GM18520 (cell line): ENCODE data around the gene EHD4.

Experiments used
- ATAC-seq: cut with Tn5 transposase; IDR thresholded peaks from one replicate; pipeline ENCODE4 v1.9.1; 2021; ENCODE audit not compliant: unreplicated experiment

EHD4 gene

DNA sequence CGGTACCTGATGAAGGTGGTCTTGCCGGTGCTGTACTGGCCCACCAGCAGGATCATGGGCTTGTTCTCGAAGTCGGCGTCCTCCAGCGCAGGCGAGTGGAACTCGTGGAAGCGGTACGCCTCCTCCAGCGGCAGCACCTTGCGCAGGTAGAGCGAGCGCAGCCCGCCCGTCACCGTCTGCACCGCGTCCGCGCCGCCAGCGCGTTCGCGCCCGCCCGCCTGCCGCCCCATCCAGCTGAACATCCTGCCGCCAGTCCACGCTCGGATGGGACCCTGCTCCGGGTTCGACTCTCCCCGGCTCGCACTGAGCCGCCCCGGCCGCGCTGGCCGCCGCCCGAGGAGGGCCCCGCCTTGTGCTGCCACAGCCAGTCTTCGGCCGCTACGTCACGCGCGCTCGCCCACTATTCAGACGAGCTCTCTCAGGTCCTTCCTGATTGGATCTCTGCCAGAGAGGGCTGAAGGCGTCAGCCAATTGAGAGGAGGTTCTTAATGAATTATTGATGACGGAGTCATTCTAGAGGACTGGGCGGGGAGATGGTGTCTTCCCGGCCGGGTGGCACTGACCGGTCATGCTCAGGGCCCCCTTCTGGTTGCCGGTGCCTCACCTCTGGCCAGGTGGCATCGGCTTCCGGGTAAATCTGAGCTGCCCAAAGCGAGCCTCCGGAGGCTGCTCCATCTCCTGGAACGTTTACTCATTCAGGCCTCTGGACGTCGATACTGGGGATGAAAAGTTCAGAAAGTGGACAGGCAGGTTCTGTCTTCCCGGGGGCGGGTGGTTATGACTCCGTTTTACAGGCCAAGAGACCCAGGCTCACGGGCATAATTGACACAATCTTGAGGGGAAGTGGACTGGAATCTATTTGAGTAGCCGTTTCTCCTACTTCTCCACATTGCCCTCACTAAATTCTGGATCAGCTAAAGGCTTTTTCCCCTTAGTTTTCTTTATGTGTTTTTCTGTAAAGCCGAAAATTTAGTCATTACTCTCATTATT, at the start of gene EHD4:
TSS of gene EHD4 (minus strand) at position 305 of the 990 bp plus-strand sequence. CDS start at position 242, 63 bp downstream.
- peak; percentile 78 for ATAC-seq

DNA sequence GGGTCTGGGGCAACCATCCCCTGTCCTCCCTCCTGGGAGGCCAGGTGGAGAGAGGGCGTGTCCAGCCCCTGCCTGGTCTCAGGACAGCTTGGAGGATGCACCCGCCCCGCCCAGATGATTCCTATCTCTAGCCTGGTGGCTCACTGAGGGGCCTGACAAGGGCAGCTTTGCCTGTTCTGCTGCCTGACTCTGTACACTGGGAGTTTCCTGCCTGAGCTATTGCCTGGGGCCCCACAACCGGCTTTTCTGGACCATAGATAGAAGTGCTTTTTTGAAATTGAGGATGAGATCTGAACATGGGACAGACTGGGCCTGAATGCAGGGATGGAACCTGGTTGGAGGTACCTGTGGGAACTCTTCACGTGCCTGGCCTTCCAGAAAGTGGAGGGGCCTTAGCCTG, 49.2 kb upstream of the EHD4 start:
- no peak for ATAC-seq

DNA sequence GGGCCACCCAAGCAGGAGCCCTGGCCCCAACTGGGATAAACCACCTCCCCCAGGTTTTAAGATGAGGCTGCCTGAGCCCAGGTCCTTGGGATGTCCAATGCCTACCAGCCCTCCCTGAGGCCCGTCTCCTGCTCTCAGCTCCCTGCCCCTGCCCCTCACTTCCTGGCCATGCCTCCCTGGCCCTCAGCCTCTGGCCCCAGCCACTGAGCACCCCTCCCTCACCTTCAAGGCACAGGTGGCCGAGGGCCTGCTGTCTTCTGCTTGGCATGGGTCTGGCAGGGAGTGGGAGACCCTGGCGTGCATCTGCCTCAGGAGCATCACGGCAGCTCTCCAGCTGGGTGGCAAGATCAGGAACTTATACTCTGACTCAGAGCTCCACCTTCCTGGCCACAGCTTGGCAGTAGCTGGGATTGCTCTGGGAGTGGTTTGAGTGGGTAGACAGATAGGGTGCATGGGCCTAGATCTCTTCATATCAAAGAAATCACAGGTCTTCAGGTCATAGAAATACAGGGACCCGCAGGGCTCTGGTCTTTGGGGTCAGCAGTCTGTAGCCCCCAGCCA, 48.4 kb upstream of the EHD4 start, which contains the start of gene PLA2G4E:
TSS of gene PLA2G4E (minus strand) at position 330 of the 561 bp plus-strand sequence. CDS start at position 318, 12 bp downstream.
- no peak for ATAC-seq

DNA sequence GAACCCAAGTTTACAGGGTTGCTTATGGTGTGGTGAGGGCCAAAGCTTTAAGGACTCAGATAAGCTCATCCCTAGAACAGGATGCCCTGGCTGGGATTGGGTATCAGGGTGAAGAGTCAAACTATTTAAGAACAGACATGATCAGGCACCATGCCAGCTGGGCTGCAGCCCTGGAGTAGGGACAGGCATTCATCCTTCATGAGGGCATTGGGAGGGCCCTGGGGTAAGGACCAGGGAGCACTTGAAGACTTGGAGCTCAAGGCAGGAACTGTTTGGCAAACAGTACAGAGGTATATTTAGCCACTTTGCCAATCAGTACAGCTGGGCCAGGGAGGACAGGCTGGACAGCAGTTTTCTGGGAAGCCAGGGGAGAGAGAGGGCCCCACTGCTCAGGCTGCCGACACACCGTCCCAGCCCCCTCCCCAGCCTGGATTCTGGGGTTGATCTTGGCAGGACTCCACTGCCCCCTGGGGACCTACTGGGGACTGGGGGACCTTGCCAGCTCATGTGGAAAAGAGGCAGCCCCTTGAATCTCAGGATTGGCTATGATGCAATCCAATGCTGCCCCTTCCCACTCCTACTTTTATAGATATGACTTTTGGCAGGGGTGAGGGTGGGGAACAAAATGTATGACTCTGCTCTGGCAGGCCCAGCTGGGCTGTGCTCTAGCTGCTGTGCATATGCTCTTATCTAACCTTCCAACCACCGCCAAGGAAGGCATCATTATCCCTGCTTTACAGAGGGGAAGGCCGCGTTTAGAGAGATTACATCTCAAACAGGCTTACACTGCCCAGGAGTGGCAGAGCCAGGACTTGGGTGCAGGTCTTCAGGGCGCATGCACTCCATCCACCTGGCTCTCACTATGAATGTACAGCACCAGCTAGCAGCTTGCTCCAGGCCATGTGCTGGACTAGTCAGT, 46.2 kb upstream of the EHD4 start:
- ATAC-seq, result no peak

DNA sequence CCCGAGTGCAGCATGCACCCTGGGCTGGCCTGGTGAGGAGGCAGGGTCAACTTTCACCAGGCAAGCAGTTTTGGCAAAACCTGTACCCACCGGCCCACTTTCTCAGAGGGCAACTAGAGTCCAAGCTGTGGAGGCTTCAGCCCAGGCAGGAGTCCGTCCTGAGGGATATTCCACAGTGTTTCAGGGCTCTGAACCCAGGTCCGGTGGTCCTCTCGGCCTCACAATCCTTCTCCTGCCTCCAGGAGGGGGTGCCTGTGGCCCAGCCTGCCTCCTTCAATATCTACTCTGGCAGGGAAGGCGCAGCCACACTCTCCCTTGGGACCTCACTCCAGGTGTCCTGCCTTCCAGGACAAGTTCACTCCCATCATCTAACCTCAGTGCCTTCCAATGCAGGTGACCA, 44.6 kb upstream of the EHD4 start:
- no peak for ATAC-seq

DNA sequence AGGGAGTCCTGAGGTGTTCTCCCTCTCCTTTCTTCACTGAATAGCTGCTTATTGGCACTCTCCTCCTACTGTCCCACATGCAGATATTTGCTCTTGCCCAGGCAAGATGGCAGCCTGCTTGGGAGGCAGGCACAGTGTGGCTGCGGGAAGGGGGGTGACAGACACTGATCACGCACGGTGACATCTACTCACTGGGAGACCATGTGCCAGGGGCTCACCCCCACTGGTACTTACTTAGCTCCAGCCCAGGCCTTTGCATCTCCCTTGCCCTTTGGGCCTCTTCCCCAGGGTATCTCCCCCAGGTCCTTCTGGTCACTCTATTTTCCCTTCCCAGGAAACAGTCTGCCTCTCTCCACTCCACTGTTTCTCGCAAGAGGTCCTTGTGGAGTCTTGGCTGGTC, 42.0 kb upstream of the EHD4 start:
- no peak for ATAC-seq

DNA sequence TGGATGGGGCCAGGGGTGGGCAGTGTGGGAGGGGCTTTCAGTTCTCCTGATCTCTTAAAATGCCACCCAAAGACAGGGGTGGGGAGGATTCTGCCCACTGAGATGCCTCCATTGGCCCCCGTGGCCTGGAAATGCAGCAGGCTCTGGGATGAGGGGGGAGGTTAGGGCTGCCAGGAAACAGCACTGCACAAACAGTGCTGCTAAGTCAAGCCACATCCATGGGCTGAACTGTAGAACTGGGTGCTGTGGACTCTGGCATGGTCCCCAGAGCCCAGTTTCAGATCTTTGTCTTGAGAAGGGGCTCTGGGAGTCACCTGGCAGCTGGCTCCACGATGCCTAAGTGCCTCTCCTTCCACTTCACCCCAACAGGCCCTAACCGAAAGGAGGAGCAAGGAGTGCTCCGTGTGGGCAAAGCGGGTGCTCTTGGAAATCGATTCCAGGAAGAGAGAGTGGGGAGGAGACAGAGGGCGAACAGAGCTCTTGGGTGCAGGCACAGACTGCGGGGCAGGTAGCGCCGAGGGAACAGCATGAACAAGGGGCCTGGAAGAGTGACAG, 40.6 kb upstream of the EHD4 start:
- no peak for ATAC-seq

DNA sequence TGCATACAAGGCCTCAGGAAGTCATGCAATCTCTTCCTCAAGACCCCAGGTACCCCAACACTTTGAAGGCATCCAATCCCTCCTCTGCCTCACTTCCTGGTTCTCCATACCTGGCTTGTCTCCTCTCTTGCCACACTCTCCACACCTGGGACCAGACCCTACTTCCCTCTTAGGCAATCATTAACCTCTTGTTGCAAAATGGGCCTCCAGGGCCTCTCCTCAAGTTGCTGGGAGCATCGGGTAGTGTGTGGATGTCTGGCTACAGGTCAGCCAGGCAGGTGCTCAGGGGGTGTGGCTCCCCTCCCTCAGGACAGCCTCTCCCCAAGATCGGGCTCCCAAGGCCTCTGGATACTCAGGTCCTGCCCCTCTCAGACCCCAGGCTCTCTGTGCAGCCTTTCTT, 39.9 kb upstream of the EHD4 start:
- no peak for ATAC-seq

DNA sequence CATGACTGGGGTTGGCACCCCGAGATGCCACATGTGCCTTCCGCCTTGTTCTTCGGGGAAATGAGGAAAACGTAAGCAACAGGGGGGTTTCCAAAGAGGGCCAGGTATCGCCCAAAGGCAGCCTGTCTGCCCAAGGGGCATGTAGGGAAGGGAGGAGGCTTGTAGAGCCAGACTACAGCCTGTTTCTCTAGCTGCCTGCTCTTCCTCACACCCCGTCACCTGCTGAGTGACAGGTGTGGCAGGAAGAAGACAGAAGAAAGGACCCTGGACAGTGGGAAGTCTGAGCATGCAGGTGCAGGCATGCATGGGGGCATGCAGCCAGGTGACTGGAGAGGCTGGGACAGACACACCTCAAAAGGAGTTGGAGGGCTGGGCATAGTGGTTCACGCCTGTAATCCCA, 38.7 kb upstream of the EHD4 start:
- no peak for ATAC-seq

DNA sequence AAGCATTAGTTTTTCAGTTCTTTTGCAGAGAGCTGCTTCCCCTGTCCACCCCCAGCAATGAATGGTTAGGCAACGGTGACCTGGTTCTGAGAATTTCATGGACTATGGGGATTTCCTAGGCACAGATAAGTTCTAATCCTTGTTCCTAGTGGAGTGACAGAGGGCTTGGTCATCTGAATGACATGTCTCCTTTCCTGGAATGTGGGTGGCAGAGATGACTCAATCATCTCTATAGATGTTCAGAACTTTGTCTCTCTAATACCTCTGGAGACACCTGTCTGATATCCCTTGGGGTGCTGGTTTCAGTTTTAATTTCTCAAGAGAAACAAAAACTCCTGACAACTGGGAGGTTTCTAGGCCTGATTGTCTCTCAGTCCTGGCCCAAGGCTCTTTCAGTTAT, 38.1 kb upstream of the EHD4 start:
- ATAC-seq, result no peak

DNA sequence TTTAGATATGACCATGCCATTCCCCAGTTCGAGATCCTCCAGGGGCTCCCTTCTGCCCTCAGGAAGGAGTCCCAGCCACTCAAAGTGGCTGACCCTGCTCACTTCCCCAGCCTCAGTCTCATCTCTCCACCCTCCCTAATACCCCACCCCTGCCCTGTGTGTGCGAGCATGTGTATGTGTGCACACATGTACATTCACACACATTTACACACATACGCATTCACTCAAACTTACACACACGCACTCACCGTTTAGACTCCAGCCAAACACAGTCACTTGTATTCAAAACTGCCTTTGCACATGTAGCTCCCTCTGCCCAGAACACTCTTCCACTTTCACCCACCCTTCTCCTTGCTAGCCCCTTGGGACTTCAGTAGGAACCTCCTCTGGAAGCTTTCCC, 37.1 kb upstream of the EHD4 start:
- ATAC-seq, result no peak

DNA sequence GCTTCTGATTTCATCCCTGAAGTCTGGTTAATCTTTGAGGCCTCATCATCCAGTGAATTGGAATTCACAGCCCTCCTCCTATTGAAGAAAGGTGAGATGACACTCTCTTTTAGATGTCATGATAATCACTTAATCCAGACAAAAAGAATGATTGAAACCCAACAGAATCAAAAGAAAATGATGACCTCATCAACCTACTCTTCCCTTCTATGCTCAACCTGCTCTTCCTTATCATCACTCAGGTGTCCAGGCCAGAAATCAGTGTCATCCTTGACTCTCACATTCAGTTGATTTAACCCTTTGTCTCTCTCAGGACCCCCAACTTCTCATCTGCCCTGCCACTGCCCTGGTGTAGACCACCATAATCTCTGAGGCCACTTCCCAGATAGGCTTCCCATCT, 36.7 kb upstream of the EHD4 start:
- no peak for ATAC-seq

DNA sequence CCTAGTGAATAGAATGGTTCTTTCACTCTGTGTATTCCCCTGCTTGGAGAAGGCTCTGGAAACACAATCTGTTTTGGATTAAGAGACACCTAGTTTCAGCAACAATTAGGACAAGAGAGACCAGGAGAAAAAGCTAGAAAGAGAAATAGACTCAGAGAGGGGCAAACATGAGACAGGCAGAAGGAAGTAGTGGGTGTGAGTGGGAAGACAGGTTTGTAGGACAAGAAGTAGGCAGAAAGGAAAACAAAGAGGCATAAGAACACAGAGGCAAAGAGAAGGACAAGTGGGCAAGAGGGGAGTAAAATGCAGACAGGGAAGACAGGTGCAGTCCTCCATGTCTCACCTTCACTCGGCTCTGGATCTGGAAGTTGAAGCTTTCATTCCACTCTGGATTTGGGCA, 35.0 kb upstream of the EHD4 start:
- ATAC-seq, result no peak

DNA sequence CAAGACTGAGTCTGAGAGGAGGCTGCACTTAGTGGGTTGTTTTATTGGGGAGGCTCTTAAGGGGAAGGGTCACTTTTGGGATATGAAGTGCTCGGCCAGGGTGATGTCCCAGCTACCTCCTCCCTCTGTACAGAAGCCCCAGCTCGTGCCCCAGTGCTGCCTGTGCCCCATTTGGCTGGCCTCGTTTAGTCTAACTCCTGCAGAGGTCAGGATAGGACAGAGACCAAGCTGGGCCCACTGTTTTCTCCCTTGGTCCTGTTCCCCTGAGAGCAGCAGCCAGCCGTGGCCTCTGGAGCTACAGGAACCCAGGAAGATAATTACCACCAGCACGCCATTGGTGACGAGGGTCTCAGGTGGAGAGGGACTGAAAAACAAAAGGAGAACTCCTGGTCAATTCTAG, 30.0 kb upstream of the EHD4 start:
- no peak for ATAC-seq

DNA sequence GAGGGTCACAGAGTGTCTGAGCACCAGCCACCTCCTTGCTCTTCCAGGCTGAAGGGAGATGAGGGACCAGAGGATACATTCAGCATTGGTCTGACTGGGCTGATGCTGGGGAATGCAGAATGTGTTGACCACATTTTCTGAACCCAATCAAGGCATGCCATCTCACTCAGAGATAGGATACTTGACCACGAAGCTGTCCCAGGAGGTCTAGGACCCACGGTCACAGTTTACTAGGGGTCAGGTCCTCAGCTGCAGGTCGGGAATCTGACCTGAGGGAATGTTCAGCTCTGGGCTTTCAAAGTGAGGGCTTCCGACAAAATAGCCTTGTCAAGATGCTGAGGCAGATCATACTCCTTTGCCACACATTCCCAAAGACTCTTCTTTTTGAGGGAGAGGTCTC, 28.9 kb upstream of the EHD4 start:
- no peak for ATAC-seq

DNA sequence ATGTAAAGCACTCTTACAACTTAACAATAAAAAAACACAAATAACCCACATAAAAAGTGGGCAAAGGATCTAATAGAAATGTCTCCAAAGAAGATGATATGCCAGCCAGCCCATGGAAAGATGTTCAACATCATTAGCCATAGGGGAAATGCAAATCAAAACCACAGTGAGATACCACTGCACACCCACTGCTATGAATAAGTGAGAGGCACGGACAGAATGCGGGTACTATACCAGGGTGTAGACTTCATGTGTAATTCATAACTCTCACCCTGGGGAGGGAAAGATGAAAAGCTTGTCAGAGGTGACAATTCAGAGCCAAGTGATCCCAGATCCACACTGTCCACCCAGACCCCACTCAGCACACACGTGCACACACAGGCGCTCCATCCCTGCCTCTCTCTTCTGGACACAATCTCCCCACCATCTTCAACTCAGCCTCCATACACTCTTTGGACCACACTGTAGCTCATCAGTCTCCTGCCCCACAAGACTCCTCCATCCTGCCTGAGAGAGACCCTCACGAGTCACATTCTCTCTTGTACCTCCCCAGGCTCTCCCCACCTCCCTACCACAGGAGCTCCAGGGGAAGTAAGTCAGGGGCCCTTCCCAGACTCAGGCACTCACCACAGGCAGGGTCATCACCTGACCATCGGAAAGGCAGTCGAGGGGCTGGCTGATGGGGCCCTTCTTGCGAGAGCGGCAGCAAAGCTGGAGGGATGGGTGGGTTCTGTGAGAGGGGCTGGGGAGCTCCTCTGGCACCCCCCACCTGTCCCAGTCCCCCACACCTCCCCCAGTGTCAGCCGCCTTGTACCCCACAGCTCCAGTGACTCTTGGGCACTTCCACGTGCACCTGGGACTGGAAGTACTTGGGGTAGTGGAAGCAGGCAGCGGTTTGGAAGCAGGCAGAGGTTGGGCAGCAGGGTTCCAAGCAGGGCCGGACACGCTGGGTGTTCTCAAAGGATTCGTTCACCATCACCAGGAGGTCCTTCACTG, 27.2 kb upstream of the EHD4 start:
- no peak for ATAC-seq

DNA sequence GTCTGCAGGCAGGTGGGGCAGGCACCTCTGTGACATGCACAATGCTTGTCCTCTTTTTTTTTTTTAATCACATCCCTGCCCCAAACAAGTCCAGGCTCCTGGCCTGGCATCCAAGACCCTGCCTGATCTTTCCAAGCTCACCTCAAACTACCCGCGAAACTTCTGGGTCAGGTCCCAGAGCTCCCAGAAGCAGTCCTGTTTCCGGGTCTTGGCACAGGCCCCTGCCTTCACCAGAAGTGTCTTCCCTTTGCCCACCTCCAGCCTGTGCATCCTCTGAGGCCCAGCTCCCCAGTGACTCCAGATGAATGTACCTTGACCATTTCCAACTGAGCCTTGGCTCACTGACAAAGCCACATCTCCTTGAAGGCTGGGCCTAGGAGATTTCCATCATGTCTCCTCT, 25.5 kb upstream of the EHD4 start:
- no peak for ATAC-seq

DNA sequence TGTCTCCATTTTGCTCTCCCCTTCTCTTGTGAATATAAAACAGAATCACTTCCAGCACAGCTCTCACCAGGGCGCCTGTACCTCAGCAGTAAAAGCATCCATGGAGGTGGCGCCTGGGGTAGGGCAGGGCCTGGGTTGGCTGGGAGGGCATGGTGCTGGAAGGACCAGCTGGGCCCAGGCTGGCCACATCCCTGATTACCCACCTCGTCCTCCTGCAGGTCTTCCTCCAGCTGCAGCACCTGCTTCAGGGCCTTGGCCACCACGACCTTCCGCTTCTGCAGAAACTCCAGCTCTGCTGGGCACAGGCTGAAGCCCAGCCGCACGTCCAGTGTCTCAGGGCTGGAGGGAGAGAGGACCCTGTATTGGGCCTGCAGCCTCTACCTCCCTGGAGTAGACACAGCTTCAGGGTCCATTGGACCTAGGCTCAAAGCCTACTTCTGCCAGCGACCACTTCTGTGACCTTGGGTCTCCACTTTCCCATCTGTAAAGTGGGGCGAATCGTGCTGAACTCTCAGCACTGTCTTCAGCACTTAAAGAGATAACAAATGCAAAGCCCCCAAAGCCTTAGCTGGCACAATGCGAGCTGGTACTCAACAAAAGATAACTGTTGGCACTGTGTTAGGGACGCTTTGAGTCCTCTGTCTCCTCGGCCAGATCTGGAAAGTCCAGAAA, 24.7 kb upstream of the EHD4 start:
- no peak for ATAC-seq

DNA sequence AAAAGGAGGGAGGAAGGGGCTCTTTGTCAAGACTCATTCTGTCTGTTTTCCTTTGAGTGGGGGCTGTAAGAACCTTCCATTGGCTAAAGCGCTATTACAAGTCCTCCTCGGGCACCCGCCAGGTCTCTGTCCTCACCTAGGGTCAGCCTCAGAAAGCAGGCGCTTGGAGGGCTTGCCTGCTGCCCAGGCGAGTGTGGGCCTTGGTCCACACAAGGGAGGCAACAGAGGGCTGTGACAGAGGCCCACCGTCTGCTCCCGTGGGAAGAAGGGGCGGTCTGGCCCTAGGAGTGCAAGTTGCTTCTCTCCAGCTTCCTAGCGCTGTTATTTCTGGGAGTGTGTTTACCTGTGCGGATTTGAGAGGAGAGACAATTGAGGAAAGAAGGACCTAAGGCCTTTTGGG, 24.0 kb upstream of the EHD4 start:
- ATAC-seq, result no peak
